ACC112 (cell line): Measurements from ENCODE around the gene TBC1D22A.

ENCODE experiments used
- H2AFZ ChIP-seq: fragments of 200-600 bp; sonication (generic); one replicate; pipeline ENCODE4 v1.6.0; 2017; ENCODE audit warnings: antibody characterized with exemption, low read length; ENCODE audit not compliant: unreplicated experiment
- H3K27ac ChIP-seq: fragments of 200-600 bp; sonication (generic); 2 replicates; pipeline ENCODE4 v1.5.1; 2014; ENCODE audit warnings: low read depth, mild to moderate bottlenecking, antibody characterized with exemption, low read length, moderate library complexity
- H3K27me3 ChIP-seq: fragments of 200-600 bp; sonication (generic); 2 replicates; pipeline ENCODE4 v1.6.1; 2014; ENCODE audit warnings: mild to moderate bottlenecking, antibody characterized with exemption, low read length, moderate library complexity, mixed read lengths; ENCODE audit not compliant: insufficient read depth
- H3K36me3 ChIP-seq: fragments of 200-600 bp; sonication (generic); 2 replicates; pipeline ENCODE4 v1.6.1; 2016; ENCODE audit warnings: mild to moderate bottlenecking, antibody characterized with exemption, low read length, moderate library complexity, mixed read lengths; ENCODE audit not compliant: insufficient read depth
- H3K4me1 ChIP-seq: fragments of 200-600 bp; sonication (generic); one replicate; pipeline ENCODE4 v1.6.1; 2016; ENCODE audit warnings: low read length, mixed read lengths; ENCODE audit not compliant: insufficient read depth, unreplicated experiment, control insufficient read depth
- H3K4me3 ChIP-seq: fragments of 200-600 bp; sonication (generic); 2 replicates; pipeline ENCODE4 v1.5.1; 2014; ENCODE audit warnings: mild to moderate bottlenecking, low read depth, low read length
- H3K79me2 ChIP-seq: fragments of 200-600 bp; sonication (generic); one replicate; pipeline ENCODE4 v1.6.0; 2016; ENCODE audit warnings: low read length; ENCODE audit not compliant: control insufficient read depth, unreplicated experiment, insufficient read depth

The TBC1D22A gene

DNA sequence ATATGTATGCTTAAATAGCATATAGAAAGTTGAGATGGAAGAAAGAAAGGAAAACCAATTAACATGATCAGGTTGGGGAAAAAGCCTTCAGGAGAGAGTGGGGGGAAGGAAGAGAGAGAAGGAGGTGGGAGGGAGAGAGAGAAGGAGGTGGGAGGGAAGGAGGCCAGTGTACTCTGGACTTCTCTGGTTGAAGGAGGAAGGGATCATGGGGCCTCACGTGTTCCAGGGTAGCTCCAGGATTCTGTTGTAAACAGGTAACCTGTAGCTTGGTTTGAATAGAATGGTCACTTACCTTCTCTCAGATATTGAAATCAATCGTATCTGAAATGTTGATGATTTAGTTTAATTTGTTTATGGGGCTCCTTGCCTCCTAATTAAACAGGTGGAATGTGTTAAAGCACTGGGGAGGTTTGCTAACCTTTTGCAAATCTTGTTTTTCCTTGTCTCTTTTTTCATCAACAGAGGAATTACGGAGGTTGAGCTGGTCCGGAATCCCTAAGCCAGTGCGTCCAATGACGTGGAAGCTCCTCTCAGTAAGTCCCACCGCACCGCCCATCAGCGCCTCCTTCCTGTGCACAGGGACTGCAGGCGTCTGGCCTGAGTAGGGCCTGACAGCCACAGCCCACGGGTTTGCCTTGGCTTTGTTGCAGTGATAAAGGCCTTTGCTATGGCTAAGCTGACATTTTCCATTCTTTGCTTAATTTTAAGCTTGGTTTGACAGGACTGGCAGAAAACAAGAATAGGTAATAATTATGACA lies 115.9 kb downstream of the TBC1D22A start:
- Histone ChIP-seq H3K79me2 (no peaks in the 10 kb centered on the region), H3K36me3 (no peaks in the 10 kb centered on the region)

GRCh38 chr22:46879083-46879482 lies 116.6 kb downstream of the TBC1D22A start:
- H3K4me3 ChIP-seq, result no peak overlapping the region
- no peaks in the 10 kb centered on the region for H3K36me3 ChIP-seq
- H2AFZ ChIP-seq, result no peak overlapping the region
- H3K27me3 ChIP-seq, result no peaks in the 10 kb centered on the region
- H3K4me1 ChIP-seq, result no peaks in the 10 kb centered on the region
- H3K79me2 ChIP-seq, result no peaks in the 10 kb centered on the region
- no peak overlapping the region for H3K27ac ChIP-seq

More for the DNA sequence above, 115.9 kb downstream of the TBC1D22A start:
- Histone ChIP-seq H3K4me1 (no peaks in the 10 kb centered on the region), H3K27me3 (no peaks in the 10 kb centered on the region), H2AFZ (no peak overlapping the region), H3K4me3 (no peak overlapping the region), H3K27ac (no peak overlapping the region)

- Histone ChIP-seq H3K36me3 (no peaks in the 10 kb centered on the region), H3K4me3 (no peak overlapping the region), H3K4me1 (no peaks in the 10 kb centered on the region), H2AFZ (no peak overlapping the region), H3K79me2 (no peaks in the 10 kb centered on the region), H3K27me3 (no peaks in the 10 kb centered on the region), H3K27ac (no peak overlapping the region)
These were observed 119.1 kb downstream of the TBC1D22A start for GRCh38 chr22:46881373-46882118.

- H3K79me2 ChIP-seq, result no peaks in the 10 kb centered on the region
- H3K4me3 ChIP-seq, result no peak overlapping the region
- H3K27me3 ChIP-seq, result no peaks in the 10 kb centered on the region
- H3K4me1 ChIP-seq, result no peaks in the 10 kb centered on the region
- H3K27ac ChIP-seq, result no peak overlapping the region
- no peak overlapping the region for H2AFZ ChIP-seq
- no peaks in the 10 kb centered on the region for H3K36me3 ChIP-seq
These were observed 120.9 kb downstream of the TBC1D22A start for GRCh38 chr22:46883092-46883910.

- no peaks in the 10 kb centered on the region for H3K27me3 ChIP-seq
- H3K36me3 ChIP-seq, result no peaks in the 10 kb centered on the region
- H3K4me3 ChIP-seq, result no peak overlapping the region
- H3K4me1 ChIP-seq, result no peaks in the 10 kb centered on the region
- H2AFZ ChIP-seq, result no peak overlapping the region
- no peak overlapping the region for H3K27ac ChIP-seq
- no peaks in the 10 kb centered on the region for H3K79me2 ChIP-seq
These were observed 121.9 kb downstream of the TBC1D22A start for GRCh38 chr22:46884365-46884764.

GRCh38 chr22:46887978-46888377 lies 125.5 kb downstream of the TBC1D22A start:
- Histone ChIP-seq H3K79me2 (no peaks in the 10 kb centered on the region), H3K27ac (no peak overlapping the region), H3K4me1 (no peaks in the 10 kb centered on the region), H3K36me3 (no peaks in the 10 kb centered on the region), H3K27me3 (no peaks in the 10 kb centered on the region), H2AFZ (no peak overlapping the region), H3K4me3 (no peak overlapping the region)

GRCh38 chr22:46890819-46891218 lies 128.4 kb downstream of the TBC1D22A start:
- H3K4me3 ChIP-seq, result no peak overlapping the region
- H3K4me1 ChIP-seq, result no peaks in the 10 kb centered on the region
- H3K36me3 ChIP-seq, result no peaks in the 10 kb centered on the region
- no peaks in the 10 kb centered on the region for H3K27me3 ChIP-seq
- no peak overlapping the region for H2AFZ ChIP-seq
- H3K27ac ChIP-seq, result no peak overlapping the region
- H3K79me2 ChIP-seq, result no peaks in the 10 kb centered on the region

GRCh38 chr22:46891382-46891951 lies 129.0 kb downstream of the TBC1D22A start:
- H3K4me1 ChIP-seq, result no peaks in the 10 kb centered on the region
- H3K36me3 ChIP-seq, result no peaks in the 10 kb centered on the region
- H2AFZ ChIP-seq, result no peak overlapping the region

GRCh38 chr22:46892866-46893265 lies 130.4 kb downstream of the TBC1D22A start:
- H2AFZ ChIP-seq, result no peak overlapping the region
- no peak overlapping the region for H3K4me3 ChIP-seq
- no peak overlapping the region for H3K27ac ChIP-seq
- no peaks in the 10 kb centered on the region for H3K4me1 ChIP-seq
- no peaks in the 10 kb centered on the region for H3K27me3 ChIP-seq
- no peaks in the 10 kb centered on the region for H3K36me3 ChIP-seq
- H3K79me2 ChIP-seq, result no peaks in the 10 kb centered on the region

More at GRCh38 chr22:46891382-46891951, 129.0 kb downstream of the TBC1D22A start:
- Histone ChIP-seq H3K27ac (no peak overlapping the region), H3K27me3 (no peaks in the 10 kb centered on the region), H3K79me2 (no peaks in the 10 kb centered on the region), H3K4me3 (no peak overlapping the region)

DNA sequence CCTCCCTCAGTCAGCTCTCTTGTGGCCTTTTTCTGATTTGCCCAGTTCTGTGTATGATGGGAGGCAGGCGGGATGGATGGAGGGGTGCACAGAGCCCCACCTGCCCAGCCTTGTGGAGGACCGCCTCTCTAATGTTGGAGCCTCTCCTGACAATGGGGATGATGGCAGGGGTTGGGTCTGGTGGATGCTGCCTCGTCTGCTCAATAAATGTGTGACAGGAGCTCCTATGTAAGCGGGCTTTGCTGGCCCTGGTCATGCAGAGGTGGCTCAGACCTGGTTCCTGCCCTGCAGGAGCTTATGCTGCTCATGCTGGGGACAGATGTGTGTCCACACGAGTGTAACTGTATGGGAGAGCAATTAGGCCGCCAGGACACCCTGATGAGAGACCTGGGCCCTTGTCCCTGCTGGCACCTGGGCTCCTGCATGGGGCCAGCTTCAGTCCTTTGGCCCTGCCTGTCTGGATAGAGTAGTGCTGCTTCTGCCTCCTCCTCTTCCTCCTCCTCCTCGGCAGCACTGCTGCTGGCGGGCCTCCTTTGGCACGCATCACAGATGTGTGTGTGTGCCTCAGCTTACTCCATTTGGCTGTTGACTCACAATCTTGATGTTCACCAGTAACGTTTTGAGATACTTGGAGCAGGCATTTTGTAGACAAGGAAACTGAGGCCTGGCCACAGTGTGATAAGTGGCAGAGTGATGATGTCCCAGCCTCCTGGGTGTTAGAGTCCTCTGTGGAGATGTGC lies 131.0 kb downstream of the TBC1D22A start:
- no peaks in the 10 kb centered on the region for H3K4me1 ChIP-seq
- H3K36me3 ChIP-seq, result no peaks in the 10 kb centered on the region
- no peaks in the 10 kb centered on the region for H3K27me3 ChIP-seq
- H3K79me2 ChIP-seq, result no peaks in the 10 kb centered on the region
- no peak overlapping the region for H3K27ac ChIP-seq
- H2AFZ ChIP-seq, result no peak overlapping the region
- H3K4me3 ChIP-seq, result no peak overlapping the region
